GM19035 (cell line): ENCODE data around the gene ATP2B1.

Source experiments
- ATAC-seq: cut with Tn5 transposase; IDR thresholded peaks from one replicate; pipeline ENCODE4 v1.9.1; 2021; ENCODE audit not compliant: unreplicated experiment

ATP2B1 gene

DNA sequence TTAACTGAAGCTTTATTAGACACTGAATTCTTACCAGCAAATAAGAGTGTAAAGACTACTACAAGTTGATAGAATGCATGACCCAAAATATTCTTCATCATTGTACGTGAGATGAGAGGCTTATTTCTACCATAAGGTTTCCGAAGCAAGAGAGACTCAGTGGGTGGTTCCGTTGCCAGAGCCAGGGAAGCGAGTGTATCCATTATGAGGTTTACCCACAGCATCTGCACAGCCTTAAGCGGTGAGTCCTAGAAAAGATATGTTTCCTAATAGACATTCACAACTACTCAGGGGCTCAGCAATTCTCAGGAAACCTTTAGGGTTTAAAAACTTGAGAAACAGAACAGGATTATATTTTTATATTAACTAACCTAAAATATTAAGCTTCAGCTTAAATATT lies 105.0 kb downstream of the ATP2B1 start:
- no peak for ATAC-seq

DNA sequence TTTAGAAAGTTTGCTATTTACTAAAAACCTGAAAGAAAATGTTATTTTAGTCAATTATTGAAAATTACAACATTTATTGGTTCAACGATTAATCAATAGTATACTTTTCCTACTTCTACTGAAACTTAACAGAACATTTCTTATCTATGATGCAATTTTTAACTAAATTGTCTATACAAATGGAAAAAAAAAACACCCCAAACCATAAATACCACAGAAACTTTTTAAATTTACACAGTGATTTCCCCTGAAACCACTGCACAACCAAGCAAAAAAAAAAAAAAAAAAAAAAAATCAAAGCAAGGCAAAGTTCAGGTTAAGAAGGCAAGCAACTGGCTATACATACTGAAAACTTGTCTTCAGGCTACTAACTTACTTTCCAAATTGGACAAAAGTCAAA lies 110.9 kb downstream of the ATP2B1 start:
- peak; percentile 58 for ATAC-seq

DNA sequence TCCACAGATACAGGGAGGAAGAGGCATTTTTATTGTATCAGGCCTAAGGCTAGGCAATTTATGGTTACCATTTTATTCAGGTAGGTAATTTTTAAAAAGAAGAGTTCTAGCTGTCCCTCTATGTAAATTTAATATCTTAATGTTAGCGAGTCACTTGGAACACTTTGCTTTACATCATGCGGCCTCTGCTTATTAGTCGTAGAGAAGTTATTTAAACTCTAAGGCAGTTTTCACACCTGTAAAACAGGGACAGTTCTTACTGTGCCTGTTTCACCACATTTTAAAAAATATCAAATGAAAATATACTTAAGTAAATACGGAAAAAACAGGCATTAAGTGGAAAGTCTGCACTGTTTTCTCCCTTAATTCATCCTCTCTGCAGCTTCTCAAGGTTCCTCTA lies 111.4 kb downstream of the ATP2B1 start:
- ATAC-seq = no peak

DNA sequence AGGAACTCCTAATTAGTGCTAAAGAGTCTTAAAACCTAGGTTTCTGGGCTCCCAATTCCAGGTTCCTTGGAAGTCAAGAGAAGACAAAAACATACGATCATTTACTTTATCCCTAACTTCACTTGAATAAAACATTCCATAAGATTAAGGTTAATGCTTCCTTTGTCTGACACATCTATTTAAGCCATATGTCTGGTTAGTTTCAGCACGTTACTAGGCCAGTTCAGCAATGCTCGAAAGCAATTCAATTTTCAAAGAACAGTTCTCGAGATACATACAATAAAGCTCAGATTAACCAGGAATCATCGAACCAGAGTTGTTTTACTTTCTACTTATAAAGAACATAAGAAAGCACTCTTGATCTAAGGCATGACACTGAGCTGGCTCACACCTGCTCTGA lies 114.8 kb downstream of the ATP2B1 start:
- ATAC-seq = no peak

GRCh38 chr12:89593233-89593632 lies 115.4 kb downstream of the ATP2B1 start:
- ATAC-seq = no peak

DNA sequence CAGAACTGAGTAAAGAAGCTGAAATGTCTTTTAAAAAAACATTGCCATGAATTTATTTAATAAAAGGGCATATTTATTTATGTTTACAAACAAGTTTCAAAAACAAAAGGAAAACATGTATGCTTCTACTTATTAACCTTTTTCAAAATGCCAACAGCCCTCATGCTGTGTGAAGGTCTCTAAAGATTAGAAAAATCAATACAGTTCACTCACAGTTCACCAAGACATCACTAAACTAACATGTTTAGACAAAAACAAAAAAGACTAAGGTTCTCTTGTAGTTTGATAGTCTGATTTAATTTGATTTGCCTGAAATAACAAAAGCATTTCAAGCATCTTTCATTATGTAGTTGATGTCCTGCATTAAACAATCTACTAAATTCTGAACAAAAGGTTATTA lies 118.9 kb downstream of the ATP2B1 start:
- no peak for ATAC-seq

DNA sequence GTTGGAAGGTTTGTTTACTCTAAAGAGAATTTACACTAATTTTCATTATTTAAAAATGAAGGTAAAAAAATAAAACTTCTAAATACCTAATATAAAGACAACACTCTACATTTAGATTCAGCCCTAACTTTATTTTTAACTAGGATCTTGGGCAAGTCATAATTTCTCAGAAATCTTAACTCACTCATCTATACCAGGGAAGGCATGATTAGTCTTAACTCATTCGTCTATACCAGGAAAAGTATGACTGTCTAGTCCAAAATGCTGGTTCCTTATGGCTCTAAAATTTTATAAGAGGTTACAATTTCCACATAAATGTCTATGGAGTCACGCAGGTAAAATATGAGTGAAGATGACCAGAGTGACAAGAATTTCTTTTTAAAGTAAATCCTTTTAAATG lies 130.1 kb downstream of the ATP2B1 start:
- no peak for ATAC-seq

DNA sequence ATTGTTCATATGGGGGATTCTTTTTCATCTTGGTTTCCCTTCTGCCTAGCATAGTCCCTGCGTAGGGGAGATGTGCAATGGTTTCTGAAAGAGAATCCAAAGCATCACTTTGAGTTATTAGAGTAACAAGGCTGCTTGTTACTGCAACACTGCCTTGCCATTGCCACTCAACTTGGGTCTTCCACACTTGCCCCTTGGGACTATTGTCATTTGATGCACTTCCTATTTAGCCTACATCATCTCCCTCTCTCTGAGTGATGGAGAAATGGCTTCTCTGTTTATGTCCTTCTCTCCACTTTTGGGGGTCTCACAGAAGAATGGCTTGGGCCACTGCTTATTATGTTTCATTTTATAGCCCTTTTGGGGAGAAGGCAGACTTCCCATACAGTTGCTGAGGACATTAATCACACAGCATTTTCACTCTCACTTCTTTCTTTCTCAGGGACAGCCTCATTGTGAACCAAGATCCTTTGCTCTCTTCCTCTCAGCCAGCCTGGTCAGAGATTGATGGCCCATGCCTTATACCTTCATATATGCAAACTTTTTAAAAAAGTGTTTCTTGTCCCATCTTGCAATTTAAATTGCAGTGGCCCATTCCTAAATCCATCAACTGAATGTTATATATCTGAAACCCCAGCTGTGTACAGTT lies 131.9 kb downstream of the ATP2B1 start:
- ATAC-seq = no peak

DNA sequence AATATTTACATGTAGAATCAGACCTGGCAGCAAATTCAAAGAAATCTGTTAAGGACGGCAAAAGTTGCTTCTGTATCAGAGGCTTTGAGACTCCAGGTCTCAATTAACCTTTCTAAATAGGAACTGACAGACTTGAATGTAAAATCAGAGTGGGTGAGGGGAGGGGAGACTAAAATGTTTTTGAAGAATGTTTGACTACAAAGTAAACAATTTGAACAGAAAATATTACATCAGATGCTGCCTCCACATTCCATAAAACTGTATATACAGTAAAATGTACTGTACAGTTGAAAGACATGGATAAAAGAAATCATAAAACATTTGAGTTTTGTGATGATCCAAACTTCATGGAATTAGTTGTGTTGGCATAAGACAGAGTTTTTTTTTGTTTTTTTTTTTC lies 133.3 kb downstream of the ATP2B1 start:
- ATAC-seq = no peak

DNA sequence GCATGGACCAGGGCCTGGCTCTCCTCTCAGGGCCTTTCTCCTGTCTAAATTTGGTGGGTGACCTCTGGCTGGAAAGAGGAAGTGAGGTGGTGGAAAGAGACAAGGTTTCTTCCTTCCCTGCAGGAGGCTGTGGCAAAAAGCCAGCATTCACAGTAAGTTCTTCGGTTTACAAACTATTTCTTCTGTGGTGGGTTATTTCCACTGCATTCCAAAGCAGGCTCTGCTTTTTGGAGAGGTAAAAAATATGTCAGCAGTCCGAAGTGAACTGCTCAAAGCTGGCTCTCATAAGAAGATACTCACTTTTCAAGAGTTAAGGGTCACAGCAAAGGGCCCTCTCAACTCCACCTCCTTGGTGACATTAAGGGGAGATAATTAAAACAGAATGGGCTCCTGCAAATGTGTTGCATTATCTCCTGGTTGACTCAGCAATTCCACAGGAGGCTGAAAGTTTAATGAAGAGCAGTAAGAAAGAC lies 133.9 kb downstream of the ATP2B1 start:
- ATAC-seq = no peak

DNA sequence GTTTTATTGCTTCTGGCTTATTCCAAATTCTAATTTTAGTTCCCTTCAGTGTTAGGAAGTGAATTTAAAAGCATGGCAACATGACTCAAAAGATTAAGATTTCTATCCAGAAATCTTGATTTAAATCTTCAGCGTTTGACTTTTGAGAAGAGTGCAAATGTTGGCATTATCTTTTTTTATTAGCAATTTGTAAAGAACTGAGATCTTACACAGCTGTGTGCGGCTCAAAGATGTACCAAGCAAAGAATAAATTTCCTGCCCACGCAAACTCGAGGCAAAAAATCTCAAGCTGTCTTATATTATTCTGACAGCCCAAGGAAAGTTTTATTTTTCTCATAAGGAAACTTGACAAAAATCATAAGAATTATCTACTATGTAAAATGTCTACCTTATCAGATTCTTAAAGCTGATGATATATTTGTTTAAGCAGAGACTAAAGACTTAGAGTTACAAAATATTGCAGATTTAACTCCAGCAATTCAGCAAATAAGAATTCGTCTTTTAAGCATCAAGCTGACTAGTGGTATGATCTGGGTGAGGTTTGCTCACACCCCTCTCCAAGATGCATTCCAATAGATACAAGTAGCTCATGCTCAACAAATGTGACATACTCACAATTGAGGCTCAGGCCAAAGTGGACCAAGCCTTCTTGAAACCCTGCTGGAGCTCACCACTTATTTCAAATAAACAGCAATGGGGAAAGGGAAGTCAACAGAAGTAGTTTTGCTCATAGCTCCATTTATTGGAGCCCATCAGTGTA lies 135.4 kb downstream of the ATP2B1 start:
- ATAC-seq = no peak

GRCh38 chr12:89571491-89572195 lies 137.0 kb downstream of the ATP2B1 start:
- ATAC-seq = no peak

DNA sequence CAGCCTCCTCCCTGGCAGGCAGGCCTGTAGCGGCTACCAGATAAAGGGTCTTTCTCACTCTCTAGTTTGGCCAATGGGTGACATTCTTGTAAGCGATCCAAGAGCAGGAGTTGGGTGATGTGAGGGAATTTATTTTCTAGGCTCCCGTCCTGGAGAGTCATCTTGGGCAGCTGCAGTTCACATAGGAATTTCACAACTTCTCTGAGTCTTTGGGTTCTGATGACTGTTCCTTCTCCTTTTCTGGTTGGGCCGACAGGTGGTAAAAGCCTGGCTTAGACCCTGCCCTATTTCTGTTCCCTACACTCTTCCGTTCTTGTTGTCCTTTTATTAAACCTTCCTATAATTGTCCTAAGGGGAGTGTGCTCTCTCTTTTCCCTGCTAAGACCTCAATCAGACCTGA lies 140.2 kb downstream of the ATP2B1 start:
- ATAC-seq = no peak

GRCh38 chr12:89567691-89568239 lies 140.9 kb downstream of the ATP2B1 start:
- ATAC-seq = no peak

- no peak for ATAC-seq
Observed at GRCh38 chr12:89566615-89567014, 142.0 kb downstream of the ATP2B1 start.

DNA sequence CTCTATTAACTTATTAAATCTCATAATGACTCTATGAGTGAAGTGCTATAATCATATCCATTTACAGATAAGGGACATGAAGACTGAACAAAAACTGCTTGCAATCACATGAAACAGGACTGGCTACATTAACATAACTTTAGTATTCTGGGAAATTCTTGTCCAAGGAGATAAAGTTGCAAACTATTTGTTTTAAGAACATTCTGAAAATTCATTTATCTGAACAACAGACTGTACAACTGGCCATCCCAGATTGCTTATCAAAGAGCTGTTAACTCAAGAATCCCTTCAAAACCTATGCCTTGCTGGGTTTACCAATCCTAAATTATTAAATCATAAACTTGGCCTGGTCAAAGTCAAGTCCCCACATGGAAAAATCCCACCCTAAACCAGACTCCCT lies 143.6 kb downstream of the ATP2B1 start:
- ATAC-seq = no peak

GRCh38 chr12:89559753-89560152 lies 148.9 kb downstream of the ATP2B1 start:
- no peak for ATAC-seq

DNA sequence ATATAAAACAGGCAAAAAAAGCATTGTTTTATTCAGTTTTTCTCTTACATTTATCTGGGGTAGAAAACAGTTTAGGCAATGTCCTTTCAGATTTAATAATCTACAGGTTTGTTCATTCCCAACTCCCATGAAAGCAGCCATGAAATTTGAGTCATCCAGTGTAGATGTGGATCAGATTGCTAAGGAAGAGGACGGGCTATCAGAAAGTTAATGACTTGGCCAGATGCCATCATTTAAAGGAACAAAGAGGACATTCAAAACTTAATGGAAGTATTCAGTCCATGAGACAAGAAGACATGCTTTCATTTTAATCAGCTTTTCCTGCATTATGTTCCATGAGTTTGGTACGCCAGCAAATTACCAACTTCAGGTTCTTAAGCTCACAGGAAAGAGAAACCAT lies 151.7 kb downstream of the ATP2B1 start:
- no peak for ATAC-seq

GRCh38 chr12:89552376-89552775 lies 156.3 kb downstream of the ATP2B1 start:
- no peak for ATAC-seq

GRCh38 chr12:89551747-89552146 lies 156.9 kb downstream of the ATP2B1 start:
- no peak for ATAC-seq

GRCh38 chr12:89547101-89547500 lies 161.5 kb downstream of the ATP2B1 start:
- no peak for ATAC-seq

DNA sequence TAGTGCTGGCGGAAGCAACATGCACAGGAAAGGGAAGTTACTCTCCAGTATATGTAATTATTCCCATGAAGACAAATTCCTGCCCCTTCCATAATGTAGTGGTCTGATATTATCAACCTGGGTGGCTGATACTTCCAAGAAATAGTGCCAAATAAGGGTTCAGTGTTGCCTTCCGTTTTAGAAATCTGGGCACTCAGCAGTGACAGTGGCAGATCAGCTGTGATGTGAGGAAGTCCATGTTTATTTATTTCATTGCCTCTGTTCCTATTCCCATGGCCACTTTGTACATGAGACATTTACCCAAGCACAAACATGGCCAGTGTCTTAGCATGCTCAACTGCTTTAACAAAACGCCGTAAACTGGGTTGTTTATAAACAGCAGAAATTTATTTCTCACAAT lies 162.5 kb downstream of the ATP2B1 start:
- ATAC-seq = no peak
